ENCODE data around the gene COL4A1. TPM values are rescaled to one million over a fixed set of nuclear protein-coding genes. Genes with fewer than 3 reads are reported as not detected.
A peak's percentile ranks its signal among the peaks of the same experiment; 100 is the strongest.

The COL4A1 gene
- polyA plus RNA-seq, 1 of the 3 experiments (the other 2 are of a cell fraction) = 30.3 TPM

GRCh38 chr13:110266431-110266809, 40.5 kb downstream of the COL4A1 start:
- no peak for DNase-seq
- peaks cover 6% of the 10 kb centered on the region for H3F3A ChIP-seq (replicated peaks; ENCODE audit: insufficient read depth)
- no peaks in the 10 kb centered on the region for H3K9me3 ChIP-seq
- H3K79me2 ChIP-seq (ENCODE audit: insufficient read depth) = peaks cover 98% of the 10 kb centered on the region
- no peaks in the 10 kb centered on the region for H3K27me3 ChIP-seq (ENCODE audit: insufficient read depth)
- H3K36me3 ChIP-seq (replicated peaks in 1 of 2; ENCODE audit: control insufficient read depth in 1 of 2, insufficient read depth in 2 of 2, low read length in 1 of 2) = peaks cover 0 to 11% of the 10 kb centered on the region in 2 experiments
- H3K9ac ChIP-seq = no peak overlapping the region
- no peak overlapping the region for H3K4me2 ChIP-seq
- POLR2A ChIA-PET = no interaction called here
- peaks cover 31% of the 10 kb centered on the region; the same call in 1 of the 2 replicates for H4K20me1 ChIP-seq (ENCODE audit: insufficient read depth)
- TF ChIP-seq EZH2phosphoT487 (IDR thresholded peaks at IDR 0.05; ENCODE audit: borderline replicate concordance, low read depth) (no peak), JUND (IDR thresholded peaks at IDR 0.05) (no peak), USF1 (IDR thresholded peaks at IDR 0.05; ENCODE audit: borderline replicate concordance, low read depth) (no peak), RXRA (IDR thresholded peaks at IDR 0.05; ENCODE audit: borderline replicate concordance, low read depth) (no peak), FOXM1 (IDR thresholded peaks at IDR 0.05; ENCODE audit: low read depth) (no peak), FOSL2 (IDR thresholded peaks at IDR 0.05; ENCODE audit: borderline replicate concordance, low read depth) (no peak), TAF1 (IDR thresholded peaks at IDR 0.05; ENCODE audit: borderline replicate concordance, low read depth, low read length) (no peak), RCOR1 (IDR thresholded peaks at IDR 0.05; ENCODE audit: low read length) (no peak), FOXJ3 (CRISPR knock-in tag; IDR thresholded peaks at IDR 0.05) (no peak)
- TF ChIP-seq, protein P1, sequence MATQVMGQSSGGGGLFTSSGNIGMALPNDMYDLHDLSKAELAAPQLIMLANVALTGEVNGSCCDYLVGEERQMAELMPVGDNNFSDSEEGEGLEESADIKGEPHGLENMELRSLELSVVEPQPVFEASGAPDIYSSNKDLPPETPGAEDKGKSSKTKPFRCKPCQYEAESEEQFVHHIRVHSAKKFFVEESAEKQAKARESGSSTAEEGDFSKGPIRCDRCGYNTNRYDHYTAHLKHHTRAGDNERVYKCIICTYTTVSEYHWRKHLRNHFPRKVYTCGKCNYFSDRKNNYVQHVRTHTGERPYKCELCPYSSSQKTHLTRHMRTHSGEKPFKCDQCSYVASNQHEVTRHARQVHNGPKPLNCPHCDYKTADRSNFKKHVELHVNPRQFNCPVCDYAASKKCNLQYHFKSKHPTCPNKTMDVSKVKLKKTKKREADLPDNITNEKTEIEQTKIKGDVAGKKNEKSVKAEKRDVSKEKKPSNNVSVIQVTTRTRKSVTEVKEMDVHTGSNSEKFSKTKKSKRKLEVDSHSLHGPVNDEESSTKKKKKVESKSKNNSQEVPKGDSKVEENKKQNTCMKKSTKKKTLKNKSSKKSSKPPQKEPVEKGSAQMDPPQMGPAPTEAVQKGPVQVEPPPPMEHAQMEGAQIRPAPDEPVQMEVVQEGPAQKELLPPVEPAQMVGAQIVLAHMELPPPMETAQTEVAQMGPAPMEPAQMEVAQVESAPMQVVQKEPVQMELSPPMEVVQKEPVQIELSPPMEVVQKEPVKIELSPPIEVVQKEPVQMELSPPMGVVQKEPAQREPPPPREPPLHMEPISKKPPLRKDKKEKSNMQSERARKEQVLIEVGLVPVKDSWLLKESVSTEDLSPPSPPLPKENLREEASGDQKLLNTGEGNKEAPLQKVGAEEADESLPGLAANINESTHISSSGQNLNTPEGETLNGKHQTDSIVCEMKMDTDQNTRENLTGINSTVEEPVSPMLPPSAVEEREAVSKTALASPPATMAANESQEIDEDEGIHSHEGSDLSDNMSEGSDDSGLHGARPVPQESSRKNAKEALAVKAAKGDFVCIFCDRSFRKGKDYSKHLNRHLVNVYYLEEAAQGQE (IDR thresholded peaks at IDR 0.05; ENCODE audit: low read depth, low read length) = no peak
- TF ChIP-seq, protein P2, sequence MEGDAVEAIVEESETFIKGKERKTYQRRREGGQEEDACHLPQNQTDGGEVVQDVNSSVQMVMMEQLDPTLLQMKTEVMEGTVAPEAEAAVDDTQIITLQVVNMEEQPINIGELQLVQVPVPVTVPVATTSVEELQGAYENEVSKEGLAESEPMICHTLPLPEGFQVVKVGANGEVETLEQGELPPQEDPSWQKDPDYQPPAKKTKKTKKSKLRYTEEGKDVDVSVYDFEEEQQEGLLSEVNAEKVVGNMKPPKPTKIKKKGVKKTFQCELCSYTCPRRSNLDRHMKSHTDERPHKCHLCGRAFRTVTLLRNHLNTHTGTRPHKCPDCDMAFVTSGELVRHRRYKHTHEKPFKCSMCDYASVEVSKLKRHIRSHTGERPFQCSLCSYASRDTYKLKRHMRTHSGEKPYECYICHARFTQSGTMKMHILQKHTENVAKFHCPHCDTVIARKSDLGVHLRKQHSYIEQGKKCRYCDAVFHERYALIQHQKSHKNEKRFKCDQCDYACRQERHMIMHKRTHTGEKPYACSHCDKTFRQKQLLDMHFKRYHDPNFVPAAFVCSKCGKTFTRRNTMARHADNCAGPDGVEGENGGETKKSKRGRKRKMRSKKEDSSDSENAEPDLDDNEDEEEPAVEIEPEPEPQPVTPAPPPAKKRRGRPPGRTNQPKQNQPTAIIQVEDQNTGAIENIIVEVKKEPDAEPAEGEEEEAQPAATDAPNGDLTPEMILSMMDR (IDR thresholded peaks at IDR 0.05) = no peak
- TF ChIP-seq, protein P3, sequence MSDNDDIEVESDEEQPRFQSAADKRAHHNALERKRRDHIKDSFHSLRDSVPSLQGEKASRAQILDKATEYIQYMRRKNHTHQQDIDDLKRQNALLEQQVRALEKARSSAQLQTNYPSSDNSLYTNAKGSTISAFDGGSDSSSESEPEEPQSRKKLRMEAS (IDR thresholded peaks at IDR 0.05; ENCODE audit: low read depth) = no peak
- CTCF ChIA-PET = interaction anchor here (1.2 to 2.2 kb wide), 3 partner anchors 17 to 39 kb away, joined by 3 to 9 read pairs (median 3); no protein-coding TSS in a partner anchor
- H3K4me1 ChIP-seq (ENCODE audit: control insufficient read depth in 1 of 2, insufficient read depth in 2 of 2, low read depth in 1 of 2, low read length in 1 of 2) = peaks cover 0 to 57% of the 10 kb centered on the region in 2 experiments; a peak in 3 of 4 replicates
- peak overlapping the region in 1 of 2 experiments; percentile 84; a peak in 2 of 4 replicates for H3K27ac ChIP-seq (ENCODE audit: low read depth in 2 of 2, low read length in 1 of 2)
- 93% methylated on average over 8 of the region's 8 CpGs for WGBS (ENCODE audit: low lambda C conversion rate)
- no peak overlapping the region for H3K4me3 ChIP-seq (ENCODE audit: low read depth in 2 of 2, low read length in 1 of 2)
- H3K9me2 ChIP-seq = no peaks in the 10 kb centered on the region
- no peak overlapping the region for H2AFZ ChIP-seq (ENCODE audit: low read depth)
